LNCAP (cell line): ENCODE measurements around the gene VSIG8.

Experiments used
- CTCF ChIP-seq: fragments of 450-650 bp; IDR thresholded peaks from 2 replicates; pipeline ENCODE4 v1.5.1; 2017; ENCODE audit warnings: mild to moderate bottlenecking

The VSIG8 gene

GRCh38 chr1:159891275-159892157 is 29.1 kb upstream of the VSIG8 start:
- peak; percentile 100 for TF ChIP-seq CTCF

- TF ChIP-seq CTCF = no peak
Measured at GRCh38 chr1:159890390-159890789, 27.9 kb upstream of the VSIG8 start.

- TF ChIP-seq CTCF = no peak
Measured at GRCh38 chr1:159889821-159890252, 27.4 kb upstream of the VSIG8 start.

- no peak for TF ChIP-seq CTCF
Measured at GRCh38 chr1:159889202-159889601, 26.7 kb upstream of the VSIG8 start.

- no peak for TF ChIP-seq CTCF
Measured at GRCh38 chr1:159884296-159884695, 21.8 kb upstream of the VSIG8 start.

- TF ChIP-seq CTCF = no peak
Measured at GRCh38 chr1:159883134-159883533, 20.7 kb upstream of the VSIG8 start.

- TF ChIP-seq CTCF = no peak
Measured at GRCh38 chr1:159882527-159882862, 20.0 kb upstream of the VSIG8 start.
